NT2/D1 (cell line): ENCODE data around the gene OLFML2B.

ENCODE experiments used
- SUZ12 ChIP-seq: IDR thresholded peaks from 2 replicates; pipeline ENCODE4 v1.6.1; 2011; ENCODE audit not compliant: insufficient read length, insufficient read depth; ENCODE audit errors: extremely low read depth
- YY1 ChIP-seq: IDR thresholded peaks from 2 replicates; pipeline ENCODE4 v1.6.1; 2011; ENCODE audit not compliant: insufficient read length, insufficient read depth

DNA sequence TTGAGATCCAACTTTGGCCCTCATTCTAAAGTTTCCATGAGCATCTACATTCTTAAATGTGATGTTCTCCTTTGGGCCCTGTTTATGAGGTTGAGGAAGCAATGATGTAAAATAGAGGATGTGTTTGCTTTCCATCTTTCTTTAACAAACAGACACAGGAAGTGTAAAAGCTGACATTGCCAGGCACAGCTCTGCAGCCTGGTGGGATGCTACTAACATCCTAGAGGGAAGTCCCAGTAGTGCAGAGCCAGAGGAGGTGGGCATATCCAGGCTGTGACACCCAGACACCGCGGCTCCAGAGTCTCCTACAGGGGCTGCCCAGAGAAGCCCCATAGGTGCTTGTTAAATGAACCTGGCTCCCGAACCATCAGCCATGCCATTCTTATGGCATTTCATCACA lies 16.2 kb downstream of the OLFML2B start:
- no peak for TF ChIP-seq SUZ12
- TF ChIP-seq YY1, result no peak
